PC-3 (cell line): ENCODE results near the gene ABLIM1. TPM values are rescaled to one million over a fixed set of nuclear protein-coding genes. Genes with fewer than 3 reads are reported as not detected.

Experiments used
- ATAC-seq: fragments of 200-7000 bp; cut with Tn5 transposase; 2 replicates; pipeline ENCODE4 v1.9.1; 2020; ENCODE audit warnings: mild to moderate bottlenecking, moderate library complexity
- BruUV-seq: library from RNA; stranded (reverse); fragments of 400-500 nt; replicated peaks from 2 replicates; lab custom pipeline; 2021; lab: Mats Ljungman, UMichigan
- CTCF ChIA-PET: fragments of 300-600 bp; sonication (Branson Sonifier 250); formaldehyde crosslinking; loops from one replicate; lab custom pipeline; 2022; ENCODE audit warnings: antibody characterized with exemption; lab: Charles Lee
- POLR2A ChIA-PET: fragments of 300-600 bp; sonication (Branson Sonifier 250); formaldehyde crosslinking; loops from one replicate; lab custom pipeline; 2022; ENCODE audit warnings: antibody characterized with exemption; ENCODE audit not compliant: unreplicated experiment; lab: Charles Lee
- DNase-seq: peaks from one replicate; pipeline ENCODE4 v3.0.0-alpha.2; 2015
- H2AFZ ChIP-seq: fragments of 300-600 bp; sonication (generic); 2 replicates; pipeline ENCODE4 v1.6.0; 2016; ENCODE audit warnings: antibody characterized with exemption, low read length
- H3F3A ChIP-seq: fragments of 300-600 bp; sonication (generic); one replicate; pipeline ENCODE4 v1.6.0; 2017; ENCODE audit warnings: antibody characterized with exemption, low read length, control low read depth, mild to moderate bottlenecking; ENCODE audit not compliant: unreplicated experiment
- H3K27ac ChIP-seq: fragments of 300-600 bp; sonication (generic); 2 replicates; pipeline ENCODE4 v1.5.1; 2016; ENCODE audit warnings: mild to moderate bottlenecking, low read length
- H3K27me3 ChIP-seq: fragments of 300-600 bp; sonication (generic); 2 replicates; pipeline ENCODE4 v1.6.1; 2016; ENCODE audit warnings: low read length, mixed read lengths
- H3K36me3 ChIP-seq: fragments of 300-600 bp; sonication (generic); 2 replicates; pipeline ENCODE4 v1.6.1; 2016; ENCODE audit warnings: low read depth, mixed run types, low read length, mixed read lengths
- H3K4me1 ChIP-seq: fragments of 300-600 bp; sonication (generic); 2 replicates; pipeline ENCODE4 v1.5.1; 2016; ENCODE audit warnings: low read length; ENCODE audit not compliant: insufficient read depth
- H3K4me2 ChIP-seq: fragments of 300-600 bp; sonication (generic); 2 replicates; pipeline ENCODE4 v1.6.0; 2016; ENCODE audit warnings: low read length
- H3K4me3 ChIP-seq: fragments of 300-600 bp; sonication (generic); 2 replicates; pipeline ENCODE4 v1.5.1; 2016; ENCODE audit warnings: mild to moderate bottlenecking, low read length, mixed read lengths
- H3K79me2 ChIP-seq: fragments of 300-600 bp; sonication (generic); 2 replicates; pipeline ENCODE4 v1.6.1; 2017; ENCODE audit warnings: low read length, mixed read lengths
- H3K9ac ChIP-seq: fragments of 300-600 bp; sonication (generic); 2 replicates; pipeline ENCODE4 v1.6.0; 2016; ENCODE audit warnings: mild to moderate bottlenecking, low read length
- H3K9me2 ChIP-seq: fragments of 300-600 bp; sonication (generic); replicated peaks from 2 replicates; pipeline ENCODE4 v1.6.1; 2016; ENCODE audit warnings: mixed run types, low read length, mixed read lengths
- H3K9me3 ChIP-seq: fragments of 300-600 bp; sonication (generic); 2 replicates; pipeline ENCODE4 v1.6.1; 2016; ENCODE audit warnings: low read length, mixed read lengths
- H4K20me1 ChIP-seq: fragments of 300-600 bp; sonication (generic); 2 replicates; pipeline ENCODE4 v1.6.1; 2016; ENCODE audit warnings: low read length, mixed read lengths
- EZH2 ChIP-seq: fragments of 300-600 bp; sonication (generic); IDR thresholded peaks from one replicate; pipeline ENCODE4 v1.6.1; 2017; ENCODE audit warnings: antibody characterized with exemption, mild to moderate bottlenecking, low read length; ENCODE audit not compliant: unreplicated experiment
- EZH2phosphoT487 ChIP-seq: fragments of 300-600 bp; sonication (generic); IDR thresholded peaks from 2 replicates; pipeline ENCODE4 v1.6.1; 2018; ENCODE audit warnings: mild to moderate bottlenecking, antibody characterized with exemption, low read length, borderline replicate concordance
- intact Hi-C: fragments of 100-400 bp; cut with micrococcal nuclease; formaldehyde crosslinking; loops from 2 replicates; pipeline ENCODE4 v1.9.0; 2023
- total RNA-seq: library from RNA; depleted of rRNA; stranded (reverse); fragments of >200 nt; gene quantifications from 2 replicates; pipeline ENCODE4 v1.2.3, GENCODE V29; 2014
- TF ChIP-seq, protein P1 (sequence below): fragments of 300-600 bp; sonication (generic); conservative IDR thresholded peaks from 2 replicates; pipeline ENCODE4 v1.5.1; 2017; ENCODE audit warnings: antibody characterized with exemption, low read depth, mild to moderate bottlenecking, low read length

The ABLIM1 gene
- total RNA-seq, 1 experiment from 2014 or later = 12.3 TPM

DNA sequence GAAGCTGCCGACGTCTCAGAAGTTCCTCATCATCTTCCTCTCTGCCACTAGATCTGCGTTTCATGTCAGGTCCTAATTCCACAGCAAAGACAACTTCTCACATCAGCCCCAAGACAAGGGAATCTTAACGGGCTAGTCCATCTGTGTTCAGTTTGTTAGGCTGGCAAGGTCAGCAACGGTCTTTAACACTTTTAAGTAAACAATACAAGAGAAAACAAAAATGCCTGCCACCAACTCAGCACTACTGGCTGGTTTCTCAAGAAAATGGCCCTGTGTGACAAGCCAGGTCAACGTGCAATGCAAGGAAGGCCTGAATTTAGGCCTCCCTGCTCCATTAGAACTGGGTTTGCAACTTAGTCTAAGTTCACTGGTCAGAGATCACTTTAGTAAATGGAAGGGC, 212.7 kb downstream of the ABLIM1 start:
- no peaks in the 10 kb centered on the region for H3K36me3 ChIP-seq
- no peak overlapping the region for H3K9ac ChIP-seq
- ATAC-seq = no peak
- no peaks in the 10 kb centered on the region for H3K9me3 ChIP-seq
- intact Hi-C loops = no loop called here
- no peaks in the 10 kb centered on the region for H4K20me1 ChIP-seq
- H2AFZ ChIP-seq = no peak overlapping the region
- H3K27ac ChIP-seq = no peak overlapping the region
- no peaks in the 10 kb centered on the region for H3F3A ChIP-seq
- no peaks in the 10 kb centered on the region for H3K27me3 ChIP-seq
- no peaks in the 10 kb centered on the region for H3K79me2 ChIP-seq
- BruUV-seq = no TSS peak
- H3K4me1 ChIP-seq = no peaks in the 10 kb centered on the region
- H3K4me2 ChIP-seq = no peak overlapping the region
- ChIA-PET CTCF (no interaction called here), POLR2A (no interaction called here)
- DNase-seq = no peak
- no peak overlapping the region for H3K4me3 ChIP-seq
- H3K9me2 ChIP-seq = no peaks in the 10 kb centered on the region
- TF ChIP-seq EZH2phosphoT487 (no peak), EZH2 (no peak)
- TF ChIP-seq, protein P1, sequence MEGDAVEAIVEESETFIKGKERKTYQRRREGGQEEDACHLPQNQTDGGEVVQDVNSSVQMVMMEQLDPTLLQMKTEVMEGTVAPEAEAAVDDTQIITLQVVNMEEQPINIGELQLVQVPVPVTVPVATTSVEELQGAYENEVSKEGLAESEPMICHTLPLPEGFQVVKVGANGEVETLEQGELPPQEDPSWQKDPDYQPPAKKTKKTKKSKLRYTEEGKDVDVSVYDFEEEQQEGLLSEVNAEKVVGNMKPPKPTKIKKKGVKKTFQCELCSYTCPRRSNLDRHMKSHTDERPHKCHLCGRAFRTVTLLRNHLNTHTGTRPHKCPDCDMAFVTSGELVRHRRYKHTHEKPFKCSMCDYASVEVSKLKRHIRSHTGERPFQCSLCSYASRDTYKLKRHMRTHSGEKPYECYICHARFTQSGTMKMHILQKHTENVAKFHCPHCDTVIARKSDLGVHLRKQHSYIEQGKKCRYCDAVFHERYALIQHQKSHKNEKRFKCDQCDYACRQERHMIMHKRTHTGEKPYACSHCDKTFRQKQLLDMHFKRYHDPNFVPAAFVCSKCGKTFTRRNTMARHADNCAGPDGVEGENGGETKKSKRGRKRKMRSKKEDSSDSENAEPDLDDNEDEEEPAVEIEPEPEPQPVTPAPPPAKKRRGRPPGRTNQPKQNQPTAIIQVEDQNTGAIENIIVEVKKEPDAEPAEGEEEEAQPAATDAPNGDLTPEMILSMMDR = no peak

DNA sequence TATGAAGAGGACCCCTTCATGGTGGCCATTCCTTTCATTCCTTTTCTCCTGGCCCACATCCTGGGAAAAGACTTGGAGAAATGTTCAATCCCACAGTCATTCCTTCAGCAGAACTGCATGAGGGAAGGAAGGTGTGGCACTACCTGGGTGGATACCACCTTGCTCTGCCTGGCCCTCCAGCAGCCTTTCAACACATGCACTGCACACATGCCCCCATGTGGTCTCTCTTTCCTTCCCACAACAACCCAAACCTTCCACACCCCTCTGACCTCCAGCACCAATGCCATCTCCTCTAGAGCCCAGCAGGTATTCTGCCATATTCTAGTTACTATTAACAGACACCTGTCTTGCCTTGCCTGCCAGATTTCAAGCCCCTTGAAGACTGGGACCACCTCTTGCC, 213.3 kb downstream of the ABLIM1 start:
- H3F3A ChIP-seq = no peaks in the 10 kb centered on the region
- no peaks in the 10 kb centered on the region for H3K4me1 ChIP-seq
- H3K9me2 ChIP-seq = no peaks in the 10 kb centered on the region
- no peaks in the 10 kb centered on the region for H3K9me3 ChIP-seq
- no peak overlapping the region for H3K27ac ChIP-seq
- no peaks in the 10 kb centered on the region for H4K20me1 ChIP-seq
- TF ChIP-seq, protein P1 = no peak
- TF ChIP-seq EZH2 = no peak
- TF ChIP-seq EZH2phosphoT487 = no peak
- DNase-seq (no peak), ATAC-seq (no peak)
- H3K79me2 ChIP-seq = no peaks in the 10 kb centered on the region
- no TSS peak for BruUV-seq
- H3K36me3 ChIP-seq = no peaks in the 10 kb centered on the region
- ChIA-PET POLR2A (no interaction called here), CTCF (no interaction called here)
- no peaks in the 10 kb centered on the region for H3K27me3 ChIP-seq
- H3K4me3 ChIP-seq = no peak overlapping the region
- intact Hi-C loops = no loop called here
- H3K9ac ChIP-seq = no peak overlapping the region
- H2AFZ ChIP-seq = no peak overlapping the region
- no peak overlapping the region for H3K4me2 ChIP-seq

DNA sequence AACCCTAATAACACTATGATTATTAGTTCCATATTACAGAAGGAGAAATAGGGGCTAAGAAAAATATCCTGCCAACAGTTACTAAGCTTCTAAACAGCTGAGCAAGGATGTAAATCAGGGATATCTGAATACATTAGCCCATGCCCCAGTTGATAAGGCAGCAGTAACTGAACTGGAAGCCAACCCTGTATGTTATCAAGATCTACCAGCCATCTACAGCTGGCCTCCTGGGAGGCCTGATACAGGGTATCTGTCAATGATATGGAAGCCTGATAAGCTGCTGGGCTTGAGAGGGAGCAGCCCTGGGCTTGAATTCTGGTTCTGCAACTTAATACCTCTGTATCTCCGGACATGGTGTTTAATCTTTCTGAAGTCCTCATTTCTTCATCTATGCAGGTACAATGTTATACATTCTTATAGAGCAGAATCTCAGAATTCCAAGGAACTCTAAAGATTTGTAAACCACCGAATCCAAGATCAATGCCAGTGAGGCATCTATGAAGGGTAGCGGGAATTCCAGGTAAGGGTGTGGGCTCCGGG, 215.9 kb downstream of the ABLIM1 start:
- POLR2A ChIA-PET = no interaction called here
- Histone ChIP-seq H3K4me1 (no peaks in the 10 kb centered on the region), H3K9me3 (no peaks in the 10 kb centered on the region), H3K9ac (no peak overlapping the region), H2AFZ (no peak overlapping the region), H3K36me3 (no peaks in the 10 kb centered on the region; the same call in 1 of the 2 replicates), H3K27ac (no peak overlapping the region), H3F3A (no peaks in the 10 kb centered on the region), H3K9me2 (no peaks in the 10 kb centered on the region), H3K27me3 (no peaks in the 10 kb centered on the region), H3K79me2 (no peaks in the 10 kb centered on the region), H4K20me1 (no peaks in the 10 kb centered on the region), H3K4me2 (no peak overlapping the region), H3K4me3 (no peak overlapping the region)
- ATAC-seq = no peak
- CTCF ChIA-PET = no interaction called here
- BruUV-seq = no TSS peak
- intact Hi-C loops = no loop called here
- no peak for TF ChIP-seq EZH2phosphoT487
- no peak for TF ChIP-seq EZH2
- TF ChIP-seq, protein P1 = no peak
- DNase-seq = no peak
